ENCODE results near the gene SORL1-AS1.
"Not testable (repeated sequence)": the region's sequence is repeated elsewhere in the genome, so short reads cannot be mapped to it uniquely, and the experiment has no call there.

Gene SORL1-AS1

DNA sequence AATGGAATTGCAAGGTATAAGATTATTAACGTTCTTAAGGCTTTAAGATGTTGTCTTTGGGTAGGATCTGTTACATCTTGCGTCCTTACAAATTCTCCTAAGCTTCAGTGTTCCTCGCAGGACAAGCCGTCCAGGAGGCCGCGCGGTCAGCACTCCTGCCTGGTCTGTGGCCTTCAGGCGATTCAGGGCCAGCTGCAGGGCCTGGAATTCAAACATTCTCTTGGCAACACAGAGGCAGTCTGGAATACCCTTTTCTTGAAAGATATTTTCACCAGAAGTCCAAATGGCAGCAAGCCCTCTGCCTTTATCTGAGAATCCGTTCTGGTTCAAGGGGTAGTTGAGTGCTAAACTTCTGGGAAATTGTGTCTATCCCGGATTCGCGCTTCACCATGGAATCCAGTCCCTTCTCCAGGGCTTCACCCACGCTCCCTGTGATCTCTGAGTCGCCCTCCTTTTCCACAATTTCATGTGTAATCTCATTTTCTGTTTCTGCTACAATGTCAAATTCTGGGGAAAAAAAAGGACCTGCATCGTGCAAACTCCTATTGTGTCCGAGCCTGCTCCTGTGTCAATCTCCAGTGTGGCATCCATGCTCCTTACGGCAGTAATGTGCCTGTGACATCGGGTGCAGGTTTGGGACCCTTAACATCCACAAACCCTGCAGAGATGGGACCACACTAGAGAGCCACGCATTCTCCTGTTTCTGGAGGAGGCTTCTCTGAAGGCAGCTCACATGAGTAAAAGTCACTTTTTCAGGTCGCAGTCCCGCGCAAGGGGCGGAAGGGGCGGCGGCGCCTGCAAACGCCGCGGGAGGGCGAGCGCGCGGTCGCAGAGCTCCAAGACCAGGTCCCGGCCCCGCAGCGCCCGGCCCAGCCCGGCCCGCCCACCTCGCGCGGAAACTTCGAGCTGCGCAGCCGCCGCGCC is 26.0 kb downstream of the SORL1-AS1 start:
- no peak for DNase-seq

DNA sequence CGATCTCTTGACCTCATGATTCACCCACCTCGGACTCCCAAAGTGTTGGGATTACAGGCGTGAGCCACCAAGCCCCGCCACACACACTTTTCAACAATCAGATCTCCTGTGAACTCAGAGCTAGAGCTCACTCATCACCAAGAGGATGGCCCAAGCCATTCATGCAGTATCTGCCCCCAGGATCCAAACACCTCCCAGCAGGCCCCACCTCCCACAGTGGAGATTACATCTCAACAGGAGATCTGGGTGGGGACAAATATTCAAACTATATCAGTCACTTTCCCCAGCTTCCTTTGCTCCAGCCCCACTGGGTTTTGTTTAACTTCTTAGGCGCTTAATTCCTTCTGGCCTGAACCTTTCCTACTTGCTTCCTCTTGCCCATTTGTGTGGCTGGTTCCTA is 26.9 kb downstream of the SORL1-AS1 start:
- DNase-seq, result no peak

DNA sequence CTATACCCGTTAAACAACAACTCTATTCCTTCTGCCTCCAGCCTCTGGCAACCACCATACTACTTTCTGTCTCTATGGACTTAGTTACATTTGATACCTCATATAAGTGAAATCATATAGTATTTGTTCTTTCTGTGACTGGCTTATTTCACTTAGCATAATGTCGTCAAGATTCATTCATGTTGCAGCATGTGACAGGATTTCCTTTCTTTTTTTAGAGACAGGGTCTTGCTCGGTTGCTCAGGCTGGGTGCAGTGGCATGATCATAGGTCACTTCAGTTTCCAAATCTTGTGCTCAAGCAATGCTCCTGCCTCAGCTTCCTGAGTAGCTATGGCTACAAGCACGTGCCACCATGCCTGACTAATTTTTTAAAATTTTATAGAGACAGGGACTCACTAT is 30.1 kb downstream of the SORL1-AS1 start:
- no peak for DNase-seq

DNA sequence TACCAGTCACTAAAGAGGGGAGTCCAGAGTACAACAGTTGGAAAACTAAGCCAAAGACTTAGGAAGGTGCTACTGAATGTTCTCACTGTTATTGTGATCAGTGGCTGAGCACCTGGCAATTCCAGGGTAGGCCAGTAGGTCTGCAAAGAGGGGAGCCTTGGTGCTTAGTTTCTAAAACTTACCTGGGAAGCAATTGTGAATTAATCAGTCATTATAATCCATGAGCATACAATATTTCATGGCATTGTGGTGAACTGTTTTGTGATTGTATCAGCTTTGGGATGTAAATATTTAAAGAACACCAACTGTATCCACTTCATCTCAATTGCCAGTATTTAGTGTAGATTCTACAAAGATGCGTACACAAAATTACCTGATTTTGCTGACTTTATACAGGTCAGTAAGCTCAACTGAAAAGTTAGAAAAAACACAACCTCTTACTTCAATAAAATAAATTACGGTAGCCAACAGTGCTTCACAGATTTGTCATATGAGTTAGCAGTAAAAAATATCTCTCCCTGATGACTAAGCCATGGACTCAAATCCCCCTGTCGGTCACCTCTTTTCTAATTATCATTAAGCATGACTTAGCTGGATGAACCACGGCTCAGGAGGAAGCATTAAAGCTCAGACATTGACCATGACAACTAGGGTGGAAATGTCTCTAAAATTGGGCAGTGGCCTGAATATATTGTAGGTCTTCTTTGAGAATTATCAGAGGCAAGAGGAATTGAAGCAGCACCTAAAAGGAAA is 31.4 kb downstream of the SORL1-AS1 start:
- no peak for DNase-seq

DNA sequence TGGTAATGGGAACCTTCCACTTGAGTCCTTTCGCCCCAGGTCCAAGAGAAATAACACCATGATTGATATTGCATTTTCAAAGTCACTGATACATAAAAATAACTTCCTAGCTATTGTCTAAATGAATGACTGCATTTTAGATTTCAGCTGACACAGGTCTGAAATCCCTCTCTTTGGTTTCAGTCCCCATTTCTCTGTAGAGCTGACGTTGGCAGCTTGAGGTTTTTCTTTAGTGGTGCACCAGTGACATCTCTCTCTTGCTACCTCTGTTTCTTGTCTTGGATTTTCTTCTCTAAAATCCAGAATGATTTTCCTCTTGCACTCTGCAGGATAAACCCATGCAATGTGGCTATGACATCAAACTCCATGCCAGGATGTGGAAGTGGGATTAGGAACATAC is 32.4 kb downstream of the SORL1-AS1 start:
- no peak for DNase-seq

DNA sequence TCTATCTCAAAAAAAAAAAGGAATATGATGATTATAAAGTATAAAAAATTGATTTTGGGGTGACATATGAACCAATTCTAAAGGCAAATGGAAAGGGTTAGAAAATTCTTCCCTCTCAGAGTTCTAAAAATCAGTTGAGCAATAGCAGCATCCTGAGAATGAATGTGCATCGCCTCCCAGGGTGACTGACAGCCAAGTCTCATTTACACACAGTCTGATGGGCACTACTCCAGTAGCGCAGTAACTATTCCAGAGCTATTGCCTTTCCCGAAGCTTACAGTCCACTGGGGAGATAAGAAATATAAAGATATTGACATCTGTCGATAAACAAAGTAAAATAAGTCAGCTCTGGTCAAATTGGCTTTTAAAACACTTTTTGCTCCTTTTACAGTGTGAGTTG is 32.9 kb downstream of the SORL1-AS1 start:
- no peak for DNase-seq

DNA sequence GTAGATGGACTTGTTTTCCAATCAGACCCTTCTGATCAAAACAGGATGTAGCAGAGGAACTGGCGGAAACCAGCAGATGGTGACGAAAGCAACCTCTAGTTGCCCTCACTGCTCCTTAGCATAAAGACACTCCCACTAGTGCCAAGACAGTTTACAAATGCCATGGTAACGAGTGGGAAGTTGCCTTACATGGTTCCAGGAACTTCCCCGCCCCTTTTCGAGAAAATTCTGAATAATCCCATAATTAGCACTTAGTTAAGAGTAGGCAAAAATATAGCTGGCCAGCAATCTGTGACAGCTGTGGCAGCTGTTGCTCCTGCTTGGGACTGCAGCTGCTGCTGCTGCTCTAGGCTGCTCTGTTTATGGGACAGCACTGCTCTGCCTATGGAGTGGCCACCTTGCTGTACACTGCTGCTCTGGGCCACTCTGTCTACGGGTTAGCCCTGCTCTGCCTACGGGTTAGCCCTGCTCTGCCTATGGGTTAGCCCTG is 34.1 kb downstream of the SORL1-AS1 start:
- DNase-seq, result no peak

DNA sequence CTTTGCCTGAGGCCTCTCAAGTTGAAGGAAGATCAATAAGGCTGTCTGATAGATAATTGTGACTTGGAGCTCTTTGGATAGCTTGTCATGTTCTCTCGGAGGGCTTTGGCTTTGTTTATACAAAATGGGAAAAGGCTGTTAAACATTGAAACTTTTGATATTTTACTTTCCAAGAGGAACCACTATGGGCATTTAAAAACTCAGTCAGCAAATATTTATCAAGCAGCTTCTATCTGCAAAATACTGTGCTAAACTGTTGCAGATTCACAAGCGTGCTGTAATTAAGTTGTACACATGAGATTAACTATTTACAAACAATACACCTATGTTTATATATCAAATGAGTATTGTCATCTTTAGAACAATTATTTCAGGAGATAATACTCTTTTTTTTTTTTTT is 35.2 kb downstream of the SORL1-AS1 start:
- no peak for DNase-seq

DNA sequence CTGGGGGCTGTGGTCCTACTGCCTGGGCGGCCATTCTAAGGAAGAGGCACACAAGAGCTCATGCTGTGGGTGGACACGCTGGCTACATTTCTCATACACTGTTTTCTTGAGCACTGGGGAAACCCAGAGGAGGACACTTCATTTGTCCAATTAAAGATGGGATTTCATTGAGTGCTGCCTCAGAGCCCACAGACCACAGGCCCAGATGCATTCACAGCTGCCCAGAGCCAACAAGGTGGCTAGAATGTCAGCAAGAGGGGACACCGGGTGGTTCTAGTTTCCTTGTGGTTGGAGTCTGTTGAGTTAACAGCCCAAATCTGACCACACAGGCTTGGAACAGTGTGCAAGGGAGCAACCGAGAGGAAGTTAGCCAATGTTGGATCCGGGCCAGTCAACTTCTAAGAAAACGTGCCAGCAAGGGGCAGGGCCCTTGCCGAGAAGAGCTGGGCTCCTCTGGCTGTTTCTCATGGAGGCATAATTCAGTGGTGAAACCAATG is 35.7 kb downstream of the SORL1-AS1 start:
- no peak for DNase-seq

DNA sequence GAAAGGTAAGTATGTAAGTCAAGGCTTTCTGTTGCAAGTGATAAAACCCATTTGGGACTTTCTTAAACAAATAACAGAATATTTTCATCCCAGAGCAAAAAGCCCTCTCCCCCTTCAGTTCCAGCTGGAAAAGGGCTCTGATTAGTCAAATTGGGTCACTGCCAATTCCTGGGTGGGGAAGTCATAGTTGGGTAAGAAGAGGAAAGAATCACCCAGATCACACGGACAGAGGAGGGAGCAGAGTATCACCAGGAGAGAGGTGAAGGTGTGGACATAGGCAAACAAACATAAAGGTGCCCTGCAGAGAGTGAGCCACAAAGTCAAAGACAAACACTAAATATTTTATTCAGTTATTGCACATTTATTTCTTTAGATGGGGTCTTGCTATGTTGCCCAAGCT is 36.9 kb downstream of the SORL1-AS1 start:
- no peak for DNase-seq

DNA sequence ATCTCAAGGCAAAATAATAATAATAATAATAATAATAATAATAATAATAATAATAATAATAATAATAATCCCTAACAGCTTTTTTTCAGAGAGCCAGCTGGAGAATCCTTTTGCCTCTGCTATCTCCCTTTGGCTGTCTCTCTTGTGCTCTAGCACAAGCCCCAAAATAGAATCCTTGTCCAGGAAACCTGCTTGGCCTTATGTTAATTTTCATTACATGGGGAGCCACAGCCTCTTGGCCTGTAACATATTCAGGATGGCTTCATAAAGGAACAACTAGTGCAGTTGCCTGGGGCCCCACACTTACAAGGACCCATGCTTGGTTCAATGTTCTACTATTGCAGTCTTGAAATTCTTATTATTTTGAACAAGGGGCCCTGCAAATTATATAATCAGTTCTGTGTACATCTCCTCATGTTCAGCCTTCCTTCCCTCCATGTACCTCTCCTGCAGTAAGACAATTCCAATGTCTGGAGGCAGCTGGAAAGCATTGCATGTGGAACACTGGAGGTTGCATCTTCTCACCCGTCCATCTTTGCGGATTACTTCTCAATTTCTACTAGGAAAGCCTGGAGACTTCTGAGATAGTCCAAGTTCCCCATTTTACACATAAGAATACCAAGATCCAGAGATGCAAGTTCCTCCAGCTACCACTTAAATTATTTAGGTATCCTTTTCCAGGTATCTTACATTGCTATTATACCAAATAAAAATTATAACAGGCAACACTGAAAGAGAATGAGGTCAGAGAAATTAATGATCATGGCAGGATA is 38.4 kb downstream of the SORL1-AS1 start:
- no peak for DNase-seq

DNA sequence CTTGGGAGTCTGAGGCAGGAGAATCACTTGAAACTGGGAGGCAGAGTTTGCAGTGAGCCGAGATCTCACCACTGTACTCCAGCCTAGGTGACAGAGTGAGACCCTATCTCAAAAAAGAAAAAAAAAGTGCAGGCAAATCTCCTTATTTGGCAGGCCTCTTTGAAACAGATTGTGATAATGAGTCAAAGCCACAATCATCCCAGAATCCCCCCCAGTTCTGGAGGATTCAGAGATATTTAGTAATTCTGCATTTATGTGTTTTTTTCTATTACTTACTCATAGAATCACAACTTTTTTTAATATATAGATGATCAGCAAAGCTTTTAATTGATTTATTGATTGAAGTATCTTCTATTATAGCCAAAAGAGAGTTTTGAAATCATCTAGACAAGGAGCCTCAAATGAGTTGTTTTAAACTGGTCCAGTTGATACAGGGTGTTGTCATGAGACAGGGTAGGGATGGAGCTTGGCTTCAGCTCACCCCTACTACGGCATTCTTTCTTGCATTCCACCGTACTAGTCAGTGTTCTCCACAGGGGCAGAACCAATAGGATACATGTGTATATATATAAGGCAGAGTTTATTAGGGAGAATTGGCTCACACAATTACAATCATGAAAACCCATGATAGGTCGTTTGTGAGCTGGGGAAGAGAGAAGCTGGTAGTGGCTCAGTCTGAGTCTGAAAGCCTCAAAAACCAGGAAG is 39.9 kb downstream of the SORL1-AS1 start:
- DNase-seq, result no peak

DNA sequence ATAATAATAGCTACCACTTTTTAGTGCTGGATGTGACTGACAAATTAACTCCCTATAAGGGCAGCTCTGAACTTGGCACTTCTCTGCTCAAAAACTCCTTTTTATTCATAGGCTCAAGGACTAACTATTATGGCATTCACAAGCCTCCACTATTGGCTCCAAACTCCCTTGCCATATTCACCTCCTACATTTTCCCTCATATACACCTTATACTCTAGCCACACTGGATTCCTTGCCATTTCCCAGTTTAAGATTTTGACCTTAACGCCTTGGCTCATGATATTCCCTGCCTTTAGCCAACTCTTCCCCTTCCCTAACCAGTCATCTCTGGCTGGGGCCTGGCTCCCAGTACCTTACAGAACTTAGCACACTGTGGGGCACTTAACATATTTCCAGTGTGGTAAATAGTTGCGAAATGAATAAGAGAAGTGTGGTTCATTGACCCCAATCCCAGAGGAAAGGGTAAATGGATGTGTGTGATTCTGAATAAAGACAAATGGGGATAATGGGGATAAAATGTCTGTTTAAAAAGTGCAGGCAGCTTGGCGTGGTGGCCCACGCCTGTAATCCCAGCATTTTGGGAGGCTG is 40.7 kb downstream of the SORL1-AS1 start:
- DNase-seq, result no peak

DNA sequence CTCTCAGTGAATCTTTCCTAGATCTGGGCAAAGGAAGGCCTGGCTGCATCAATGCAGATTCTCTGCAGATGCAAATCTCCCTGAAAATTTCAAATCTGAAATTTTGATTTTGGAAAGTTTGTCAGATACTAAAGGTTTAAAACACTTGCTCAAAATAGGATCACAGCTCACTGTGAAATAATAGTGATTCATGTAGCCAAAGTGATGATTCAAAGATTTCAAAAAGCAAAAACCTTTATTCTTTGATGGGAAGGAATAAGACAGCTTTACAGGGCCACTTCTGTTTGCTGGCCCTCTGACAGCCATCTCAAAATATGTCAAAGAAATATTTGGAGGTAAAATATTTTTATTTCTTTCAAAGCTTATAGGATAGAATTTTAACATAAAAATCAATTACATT is 41.4 kb downstream of the SORL1-AS1 start:
- not testable (repeated sequence) for DNase-seq

DNA sequence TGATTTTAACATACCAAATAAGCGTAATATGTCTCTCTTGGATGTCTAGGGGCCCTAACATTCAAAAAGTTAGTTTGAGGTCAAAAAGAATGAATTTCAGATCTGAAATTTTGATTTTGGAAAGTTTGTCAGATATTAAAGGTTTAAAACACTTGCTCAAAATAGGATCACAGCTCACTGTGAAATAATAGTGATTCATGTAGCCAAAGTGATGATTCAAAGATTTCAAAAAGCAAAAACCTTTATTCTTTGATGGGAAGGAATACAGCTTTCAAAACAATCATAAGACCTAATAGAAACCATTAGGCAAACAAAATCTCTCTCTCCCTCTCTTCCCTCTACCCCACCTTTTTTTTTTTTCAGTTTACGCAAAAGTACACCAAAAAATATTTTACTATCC is 42.7 kb downstream of the SORL1-AS1 start:
- not testable (repeated sequence) for DNase-seq

DNA sequence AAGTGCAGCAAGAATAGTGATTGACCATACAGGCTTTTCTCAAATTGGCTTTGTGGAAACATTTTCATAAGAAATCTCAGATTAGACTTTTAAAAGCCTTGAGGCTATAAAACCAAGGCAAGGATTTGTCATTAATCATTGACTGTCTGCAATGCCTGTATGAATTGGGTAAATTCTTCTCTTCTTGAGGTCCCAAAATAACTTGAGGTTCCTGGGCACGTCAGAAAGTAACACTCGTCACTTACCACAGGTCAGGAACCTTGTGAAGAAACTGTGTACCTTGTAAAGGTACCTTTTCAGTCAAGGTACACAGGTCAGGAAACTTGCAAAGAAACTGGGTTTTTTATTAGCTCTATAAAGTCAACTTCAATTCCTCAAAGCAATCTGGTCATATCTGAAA is 43.9 kb downstream of the SORL1-AS1 start:
- no peak for DNase-seq

DNA sequence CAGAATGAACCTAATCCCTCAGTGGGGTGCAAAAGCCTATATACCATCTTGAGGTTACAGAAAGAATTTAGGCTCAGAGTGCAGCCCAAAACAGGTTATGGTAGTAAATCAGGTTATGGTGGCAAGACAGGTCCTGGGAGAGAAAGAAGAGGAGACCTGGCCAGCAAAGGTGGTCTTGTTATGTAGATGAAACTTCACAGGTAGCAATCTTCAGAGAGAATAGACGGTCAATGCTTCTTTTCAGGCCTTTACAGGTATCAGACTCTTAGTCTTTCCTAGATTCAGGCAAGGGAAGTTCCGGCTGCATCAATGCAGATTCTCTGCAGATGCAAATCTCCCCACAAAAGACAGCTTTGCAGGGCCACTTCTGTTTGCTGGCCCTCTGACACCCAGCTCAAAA is 46.5 kb downstream of the SORL1-AS1 start:
- no peak for DNase-seq

DNA sequence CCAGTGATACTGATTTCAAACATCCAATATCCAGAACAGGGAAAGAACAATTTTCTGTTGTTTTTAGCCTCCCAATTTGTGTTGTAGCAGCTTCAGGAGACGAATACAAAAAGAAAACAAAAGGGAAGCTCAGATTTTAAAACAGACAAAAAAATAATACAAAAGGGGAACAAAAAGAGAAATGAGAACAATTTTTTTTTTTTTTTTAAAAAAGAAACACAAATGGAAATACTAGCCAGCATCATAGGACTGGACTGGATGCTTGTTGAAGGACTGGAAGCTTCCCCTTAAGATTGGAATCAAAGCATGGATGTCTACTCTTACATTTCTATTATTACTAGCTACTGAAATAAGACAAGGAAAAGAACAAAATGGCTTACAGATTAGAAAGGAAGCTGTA is 47.1 kb downstream of the SORL1-AS1 start:
- DNase-seq, result no peak

DNA sequence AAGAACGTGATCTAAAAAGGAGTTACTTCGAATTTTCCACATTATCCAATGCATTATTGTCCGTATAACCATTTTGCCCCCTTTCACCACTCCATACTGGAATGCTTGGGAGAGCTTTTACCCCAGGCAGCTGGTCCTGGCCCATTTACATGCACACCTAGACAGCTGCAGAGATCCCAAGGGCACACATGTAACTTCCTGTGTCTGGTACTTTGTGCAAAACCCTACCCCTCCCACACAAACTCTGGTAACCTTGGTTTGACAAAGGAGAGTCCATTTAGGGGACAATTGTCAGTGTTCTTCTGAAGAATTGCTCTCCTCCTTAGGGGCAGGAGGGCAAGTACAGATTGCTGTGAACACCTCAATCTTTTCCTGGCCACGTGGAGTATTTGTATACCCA is 58.0 kb downstream of the SORL1-AS1 start:
- DNase-seq, result no peak

DNA sequence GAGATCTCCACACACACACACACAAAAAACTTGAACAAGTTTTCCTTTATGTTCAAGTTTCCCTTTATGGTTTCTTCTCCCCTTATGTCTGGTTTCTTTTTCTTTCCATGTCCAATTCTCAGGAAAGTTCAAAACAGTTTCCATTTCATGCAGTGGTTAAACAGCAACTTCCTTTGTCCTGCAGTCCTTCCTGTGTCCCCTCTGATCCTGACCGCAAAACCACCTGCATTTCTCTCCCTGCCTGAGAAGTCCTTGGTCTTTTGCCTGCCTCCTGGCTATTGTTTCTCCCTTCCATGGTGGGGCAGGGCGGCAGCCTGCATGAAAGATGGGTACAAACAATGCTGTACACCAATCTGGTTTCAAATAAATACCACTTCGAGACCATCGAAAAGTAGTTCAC is 58.9 kb downstream of the SORL1-AS1 start:
- DNase-seq, result no peak

DNA sequence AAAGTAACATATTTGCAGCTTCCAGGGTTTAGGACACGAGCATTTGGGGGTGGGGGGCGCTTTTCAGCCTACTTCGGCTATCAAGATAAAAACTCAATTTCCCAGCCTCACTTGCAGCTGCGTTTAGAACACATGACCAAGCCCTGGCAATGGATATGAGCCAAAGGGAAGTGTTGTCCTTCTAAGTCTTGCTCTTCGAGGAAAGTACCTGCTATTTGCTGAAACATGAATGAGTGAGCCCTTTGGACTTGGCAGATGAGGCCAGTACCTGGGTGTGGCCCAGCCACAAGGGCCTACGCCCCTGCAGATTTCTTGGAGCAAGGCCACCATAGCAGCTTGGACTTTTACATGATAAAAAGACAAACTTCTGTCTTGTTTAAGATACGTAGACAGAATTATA is 60.9 kb downstream of the SORL1-AS1 start:
- DNase-seq, result peak; percentile 48

DNA sequence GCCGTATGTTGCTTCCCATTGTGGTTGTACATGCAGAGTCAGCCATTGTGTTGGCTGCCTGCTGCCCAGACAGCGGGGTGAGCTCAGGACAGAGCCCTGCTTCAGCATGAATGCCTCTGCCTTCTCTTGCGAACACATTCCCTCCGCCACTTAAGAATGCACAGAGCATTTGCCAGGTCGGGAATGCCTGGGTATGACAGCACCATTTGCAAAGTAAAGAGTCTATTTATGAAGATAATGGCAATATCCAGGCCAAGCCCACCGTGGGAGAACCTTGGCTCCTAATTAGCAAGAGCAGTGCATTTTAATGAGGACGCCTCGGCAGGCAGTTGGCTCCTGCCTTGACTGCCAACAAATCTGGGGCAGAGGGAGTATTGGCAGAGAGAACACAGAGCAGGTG is 63.1 kb downstream of the SORL1-AS1 start:
- peak; percentile 49 for DNase-seq
